ACHN (cell line): ENCODE results near the gene TRIM32.
A peak's percentile ranks its signal among the peaks of the same experiment; 100 is the strongest.
"Not testable (repeated sequence)": the region's sequence is repeated elsewhere in the genome, so short reads cannot be mapped to it uniquely, and the experiment has no call there.

ENCODE experiments used
- DNase-seq: peaks from one replicate; pipeline ENCODE4 v3.0.0-alpha.2; 2015
- in situ Hi-C: cut with HindIII; loops from 2 replicates; pipeline ENCODE4 v1.10.0; 2017; ENCODE audit warnings: low sequenced_read_pairs, low pct_ligation_motif_present, low pct_unique_long_range_greater_than_20kb

TRIM32 gene

GRCh38 chr9:116671605-116672004, 15.5 kb upstream of the TRIM32 start:
- DNase-seq = no peak
- in situ Hi-C loops = no loop called here

- in situ Hi-C loops = no loop called here
- no peak for DNase-seq
Observed at GRCh38 chr9:116673375-116673774, 13.7 kb upstream of the TRIM32 start.

GRCh38 chr9:116674210-116674980, 12.7 kb upstream of the TRIM32 start:
- DNase-seq = no peak
- in situ Hi-C loops = no loop called here

- no peak for DNase-seq
Observed at GRCh38 chr9:116683535-116683934, 3.6 kb upstream of the TRIM32 start.

GRCh38 chr9:116685166-116685565, 1.9 kb upstream of the TRIM32 start:
- in situ Hi-C loops = no loop called here
- DNase-seq = peak; percentile 4

More at GRCh38 chr9:116683535-116683934, 3.6 kb upstream of the TRIM32 start:
- in situ Hi-C loops = no loop called here

- in situ Hi-C loops = no loop called here
- no peak for DNase-seq
Observed at GRCh38 chr9:116686135-116686534, 970 bp upstream of the TRIM32 start.

GRCh38 chr9:116686693-116687073, 422 bp upstream of the TRIM32 start:
- in situ Hi-C loops = no loop called here
- DNase-seq = peak; percentile 24

GRCh38 chr9:116687754-116688135, 640 bp downstream of the TRIM32 start:
- in situ Hi-C loops = no loop called here
- DNase-seq = peak; percentile 5

- DNase-seq = no peak
- in situ Hi-C loops = no loop called here
Observed at GRCh38 chr9:116688806-116689485, 1.8 kb downstream of the TRIM32 start.

- in situ Hi-C loops = no loop called here
- DNase-seq = no peak
Observed at GRCh38 chr9:116689486-116690032, 2.5 kb downstream of the TRIM32 start.

GRCh38 chr9:116690805-116691204, 3.7 kb downstream of the TRIM32 start:
- DNase-seq, in situ Hi-C loops: not testable (repeated sequence)

GRCh38 chr9:116691607-116692006, 4.5 kb downstream of the TRIM32 start:
- no peak for DNase-seq
- in situ Hi-C loops = no loop called here

- in situ Hi-C loops = no loop called here
- DNase-seq = no peak
Observed at GRCh38 chr9:116692616-116693015, 5.5 kb downstream of the TRIM32 start.

- in situ Hi-C loops = no loop called here
- no peak for DNase-seq
Observed at GRCh38 chr9:116693233-116693731, 6.2 kb downstream of the TRIM32 start.

- in situ Hi-C loops = no loop called here
- no peak for DNase-seq
Observed at GRCh38 chr9:116694785-116695291, 7.7 kb downstream of the TRIM32 start.

GRCh38 chr9:116695438-116695837, 8.3 kb downstream of the TRIM32 start:
- in situ Hi-C loops = no loop called here
- no peak for DNase-seq

- no peak for DNase-seq
- in situ Hi-C loops = no loop called here
Observed at GRCh38 chr9:116697362-116697761, 10.3 kb downstream of the TRIM32 start.

- DNase-seq = no peak
- in situ Hi-C loops = no loop called here
Observed at GRCh38 chr9:116697887-116698286, 10.8 kb downstream of the TRIM32 start.

- in situ Hi-C loops = no loop called here
- DNase-seq = no peak
Observed at GRCh38 chr9:116700279-116700678, 13.2 kb downstream of the TRIM32 start.
